GM18873 (cell line): ENCODE measurements around the gene ZMIZ1.

Experiments
- ATAC-seq: cut with Tn5 transposase; IDR thresholded peaks from one replicate; pipeline ENCODE4 v1.9.1; 2021; ENCODE audit warnings: mild to moderate bottlenecking, moderate library complexity, moderate number of reproducible peaks; ENCODE audit not compliant: unreplicated experiment, low FRiP score

ZMIZ1 gene

GRCh38 chr10:79357180-79357579, 288.4 kb downstream of the ZMIZ1 start:
- ATAC-seq = no peak

- no peak for ATAC-seq
Measured at GRCh38 chr10:79358811-79359210, 290.0 kb downstream of the ZMIZ1 start.

DNA sequence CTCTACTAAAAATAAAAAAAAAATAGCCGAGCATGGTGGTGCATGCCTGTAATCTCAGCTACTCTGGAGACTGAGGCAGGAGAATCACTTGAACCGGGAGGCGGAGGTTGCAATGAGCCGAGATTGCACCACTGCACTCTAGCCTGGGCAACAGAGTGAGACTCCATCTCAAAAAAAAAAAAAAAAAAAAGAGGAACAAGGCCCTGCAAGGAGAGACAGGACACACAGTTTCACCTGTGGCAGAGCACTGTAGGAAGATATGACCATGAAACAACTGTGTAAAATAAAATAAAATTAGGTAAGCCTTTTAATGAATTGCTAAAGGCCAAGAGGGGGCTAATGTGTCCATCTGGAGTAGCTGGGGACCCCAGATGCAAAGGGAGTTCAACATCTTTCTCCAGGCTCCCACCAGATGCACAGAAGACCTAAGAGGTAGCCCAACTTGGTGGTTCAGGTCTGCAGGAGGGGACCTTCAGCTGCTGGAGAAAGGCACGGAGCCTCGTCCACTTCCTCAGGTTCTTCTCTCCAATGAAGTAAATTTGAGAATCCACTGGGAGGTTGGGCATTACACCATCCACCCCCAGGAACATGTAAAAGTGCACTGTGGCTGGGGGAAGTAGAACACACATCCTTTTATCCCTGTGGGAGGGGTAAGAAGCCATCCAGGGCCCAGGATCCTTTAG, 291.2 kb downstream of the ZMIZ1 start:
- ATAC-seq = no peak

DNA sequence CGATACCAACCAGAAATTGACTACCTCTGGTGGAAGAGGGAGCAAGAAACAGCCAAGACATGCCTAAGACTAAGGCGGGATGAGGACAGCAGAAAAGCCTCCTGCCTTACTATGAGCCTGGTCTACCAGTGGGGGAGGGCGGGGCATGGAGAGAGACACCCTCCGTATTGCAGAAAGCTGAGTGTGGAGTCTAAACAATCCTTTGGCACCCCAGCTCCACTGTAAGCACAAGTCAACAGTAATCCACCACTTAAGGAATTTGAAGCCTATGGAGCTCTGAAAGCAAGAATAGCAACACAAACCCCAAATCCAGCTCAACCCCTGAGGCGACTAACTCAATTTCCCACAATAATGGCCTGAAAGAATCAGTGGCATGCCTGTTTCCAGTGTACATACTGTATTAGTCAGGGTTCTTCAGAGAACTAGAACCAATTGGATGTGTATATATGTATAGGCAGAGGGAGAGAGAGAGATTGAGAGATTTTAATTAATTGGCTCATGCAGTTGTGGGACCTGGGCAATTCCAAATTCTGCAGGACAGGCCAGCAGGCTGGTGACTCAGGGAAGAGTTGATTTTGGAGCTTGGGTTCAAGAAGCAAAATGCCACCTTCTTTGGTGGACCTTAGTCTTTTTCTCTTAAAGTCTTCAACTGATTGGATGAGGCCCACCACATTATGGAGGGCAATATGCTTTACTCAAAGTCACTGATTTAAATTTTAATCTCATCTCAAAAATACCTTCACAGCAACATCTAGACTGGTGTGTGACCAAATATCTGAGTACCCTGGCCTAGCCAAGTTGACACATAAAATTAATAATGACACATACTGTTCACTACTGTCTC, 292.0 kb downstream of the ZMIZ1 start:
- ATAC-seq = no peak

DNA sequence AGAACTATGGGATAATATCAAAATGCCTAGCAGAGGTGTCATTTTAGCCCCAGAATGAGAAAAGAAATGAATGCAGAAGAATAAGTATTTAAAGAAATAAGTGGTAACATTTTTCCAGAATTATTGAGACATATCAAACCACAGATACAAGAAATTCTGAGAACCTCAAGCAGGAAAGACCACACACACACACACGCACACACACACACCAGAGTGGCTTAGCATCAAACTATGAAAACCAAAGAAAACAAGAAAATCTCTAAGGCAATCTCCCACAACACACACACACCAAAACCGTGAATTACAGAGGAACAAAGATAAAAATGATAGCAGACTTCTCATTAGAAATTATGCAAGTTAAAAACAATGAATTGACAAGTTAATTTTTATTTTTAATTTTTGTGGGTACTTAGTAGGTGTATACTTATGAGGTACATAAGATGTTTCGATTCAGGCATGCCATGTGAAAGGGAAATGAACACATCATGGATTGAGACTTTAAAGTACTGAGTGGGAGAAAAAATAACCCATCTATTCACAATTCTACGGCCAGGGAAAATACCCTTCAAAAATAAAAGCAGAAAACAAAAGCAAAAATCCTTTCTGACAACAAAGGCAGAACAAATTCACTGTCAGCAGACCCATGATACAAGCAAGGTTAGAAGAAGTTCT, 293.1 kb downstream of the ZMIZ1 start:
- no peak for ATAC-seq
